ENCODE measurements around the gene SLC12A5.
"Not testable (repeated sequence)": the region's sequence is repeated elsewhere in the genome, so short reads cannot be mapped to it uniquely, and the experiment has no call there.

SLC12A5 gene

DNA sequence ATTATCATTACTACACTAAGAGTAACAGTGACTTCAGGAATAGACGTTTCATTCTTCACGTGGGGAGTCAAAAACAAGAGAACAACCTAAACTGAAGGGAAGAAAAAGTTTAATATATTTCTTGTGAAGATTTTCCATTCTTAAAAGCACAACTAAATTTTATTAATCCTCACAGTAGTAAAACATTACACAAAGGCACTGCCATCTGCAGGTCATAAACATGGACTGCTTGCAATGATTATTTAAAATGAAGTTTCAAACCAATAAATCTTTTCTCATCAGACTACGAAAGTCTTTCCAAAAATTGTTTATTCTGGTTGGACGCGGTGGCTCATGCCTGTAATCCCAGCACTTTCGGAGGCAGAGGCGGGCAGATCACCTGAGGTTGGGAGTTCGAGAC lies 58.1 kb downstream of the SLC12A5 start:
- no peak overlapping the region for H3K4me3 ChIP-seq (ENCODE audit: insufficient read depth, low read depth, low read length)
- no peaks in the 10 kb centered on the region for H3K36me3 ChIP-seq (ENCODE audit: control insufficient read depth, insufficient read depth, low read length)
- H3K27me3 ChIP-seq (ENCODE audit: control insufficient read depth, insufficient read depth, low read length, poor library complexity, severe bottlenecking), result no peaks in the 10 kb centered on the region
- WGBS, 2 experiments, result 92 to 94% methylated on average over 6 to 8 of the region's 8 CpGs
- H3K27ac ChIP-seq (ENCODE audit: insufficient read depth, low read depth, low read length, poor library complexity, severe bottlenecking), result no peak overlapping the region
- H3K4me1 ChIP-seq (ENCODE audit: control insufficient read depth, insufficient read depth, low read length), result peaks cover 11% of the 10 kb centered on the region
- H3K9me3 ChIP-seq (ENCODE audit: control insufficient read depth, low read length), result no peaks in the 10 kb centered on the region

DNA sequence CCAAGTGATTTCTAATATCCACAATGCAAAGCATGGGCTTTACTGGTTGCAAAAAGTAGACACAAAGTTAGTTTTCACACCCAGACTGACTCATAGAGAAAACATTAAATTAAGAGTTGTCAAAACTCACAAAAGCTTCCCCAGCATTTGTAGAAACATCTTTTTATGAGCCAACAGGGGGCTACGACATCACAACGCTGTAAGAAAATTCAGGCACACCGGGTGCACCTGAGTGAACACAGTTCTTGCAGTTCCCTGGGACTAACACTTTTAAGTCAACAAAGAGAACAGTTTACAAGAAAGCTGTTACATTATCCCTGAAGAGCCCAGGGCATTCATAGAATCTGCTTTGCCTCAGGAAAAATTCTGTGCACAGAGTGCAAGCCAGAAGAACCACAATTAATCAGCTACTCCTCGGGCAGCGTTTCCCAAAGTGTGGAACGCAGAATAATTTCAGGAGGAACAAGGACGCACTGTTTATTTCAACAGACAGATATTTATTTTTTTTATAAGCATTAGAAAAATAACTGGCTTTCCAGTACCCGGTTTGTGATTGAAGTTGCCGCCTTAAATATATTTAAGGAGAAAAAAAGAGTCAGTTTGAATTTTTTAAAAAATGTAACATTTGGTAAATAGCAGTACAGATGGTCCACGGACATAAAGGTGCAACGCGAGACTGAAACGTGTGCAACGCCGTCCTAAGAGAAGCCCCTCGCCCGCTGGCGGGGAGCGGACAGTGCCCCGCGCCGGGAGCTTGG lies 59.6 kb downstream of the SLC12A5 start:
- Histone ChIP-seq H3K27me3 (ENCODE audit: control insufficient read depth, insufficient read depth, low read length, poor library complexity, severe bottlenecking) (no peaks in the 10 kb centered on the region), H3K36me3 (ENCODE audit: control insufficient read depth, insufficient read depth, low read length) (no peaks in the 10 kb centered on the region), H3K4me3 (ENCODE audit: insufficient read depth, low read depth, low read length) (peak overlapping the region; percentile 99), H3K9me3 (ENCODE audit: control insufficient read depth, low read length) (no peaks in the 10 kb centered on the region), H3K27ac (ENCODE audit: insufficient read depth, low read depth, low read length, poor library complexity, severe bottlenecking) (no peak overlapping the region), H3K4me1 (ENCODE audit: control insufficient read depth, insufficient read depth, low read length) (peaks cover 11% of the 10 kb centered on the region)
- WGBS, 2 experiments, result 7% methylated on average over 20 to 22 of the region's 22 CpGs

DNA sequence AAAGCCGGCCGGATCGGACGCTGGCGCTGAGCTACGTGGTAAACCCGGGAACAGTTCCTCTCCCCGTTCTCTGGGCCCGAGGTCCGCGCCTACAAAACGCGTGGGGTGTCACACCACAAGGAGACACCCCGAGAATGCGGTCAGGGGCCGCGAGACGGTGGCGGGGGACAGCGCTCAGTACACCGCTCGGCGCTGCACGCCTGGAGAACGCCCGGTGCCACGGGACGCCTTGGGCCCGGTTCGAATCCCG lies 60.1 kb downstream of the SLC12A5 start:
- Histone ChIP-seq H3K4me3 (ENCODE audit: insufficient read depth, low read depth, low read length) (peak overlapping the region; percentile 99), H3K36me3 (ENCODE audit: control insufficient read depth, insufficient read depth, low read length) (no peaks in the 10 kb centered on the region), H3K4me1 (ENCODE audit: control insufficient read depth, insufficient read depth, low read length) (peaks cover 11% of the 10 kb centered on the region), H3K27me3 (ENCODE audit: control insufficient read depth, insufficient read depth, low read length, poor library complexity, severe bottlenecking) (no peaks in the 10 kb centered on the region), H3K9me3 (ENCODE audit: control insufficient read depth, low read length) (no peaks in the 10 kb centered on the region), H3K27ac (ENCODE audit: insufficient read depth, low read depth, low read length, poor library complexity, severe bottlenecking) (peak overlapping the region; percentile 98)
- WGBS, 2 experiments, result 0% methylated on average over 31 of the region's 31 CpGs

DNA sequence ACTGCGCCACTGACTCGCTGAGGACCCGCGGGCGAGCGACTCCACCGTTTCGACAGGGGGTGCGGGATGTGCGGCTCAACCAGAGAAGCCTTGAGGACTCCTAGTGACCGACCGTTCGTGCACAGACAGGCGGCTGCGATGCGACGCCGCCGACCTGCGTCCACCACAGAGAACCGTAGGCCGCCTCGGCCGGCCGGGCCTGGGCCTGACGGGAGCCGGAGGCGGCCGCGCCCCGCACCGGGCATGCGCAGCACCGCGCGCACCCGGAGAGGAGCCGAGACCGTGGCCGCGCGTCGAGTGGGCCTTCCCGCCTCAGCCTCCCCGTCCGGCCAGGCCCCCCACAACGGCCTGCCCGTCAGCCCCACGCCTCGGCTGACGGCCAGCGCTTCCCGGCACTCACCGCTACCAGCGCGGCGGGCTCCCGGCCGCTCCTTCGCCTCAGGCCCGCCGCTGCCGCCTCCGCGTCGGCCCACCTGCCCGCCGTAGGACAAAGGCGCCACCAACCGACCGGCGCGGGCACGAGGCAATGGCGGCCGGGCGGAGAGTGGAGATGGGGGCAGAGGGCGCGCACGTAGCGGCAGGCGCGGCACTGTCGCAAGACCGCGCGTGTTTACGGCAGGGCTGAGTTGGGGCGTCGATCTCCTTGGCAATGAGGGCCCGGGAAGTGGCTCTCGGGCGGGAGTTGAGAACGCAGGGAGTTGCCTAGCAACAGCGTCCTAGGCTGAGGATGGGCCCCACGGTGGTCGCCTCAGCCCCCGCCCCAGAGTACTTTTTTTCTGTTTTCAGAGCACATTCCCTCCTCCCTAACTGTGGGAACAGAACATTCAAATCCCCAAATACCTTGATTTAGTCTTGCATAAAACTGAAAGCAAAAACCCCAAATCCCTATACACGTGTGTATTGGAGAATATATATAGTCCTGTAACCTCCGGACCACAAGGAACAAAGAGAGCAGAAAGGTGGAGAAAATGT lies 60.7 kb downstream of the SLC12A5 start, which contains the start of gene NCOA5:
TSS of gene NCOA5 (minus strand) at position 546 of the 972 bp plus-strand sequence. CDS start 10,538 bp downstream, outside the sequence.
- Histone ChIP-seq H3K36me3 (ENCODE audit: control insufficient read depth, insufficient read depth, low read length) (no peaks in the 10 kb centered on the region), H3K27ac (ENCODE audit: insufficient read depth, low read depth, low read length, poor library complexity, severe bottlenecking) (peak within 1 kb of the TSS; percentile 98), H3K4me3 (ENCODE audit: insufficient read depth, low read depth, low read length) (peak within 1 kb of the TSS; percentile 99), H3K9me3 (ENCODE audit: control insufficient read depth, low read length) (no peaks in the 10 kb centered on the region), H3K27me3 (ENCODE audit: control insufficient read depth, insufficient read depth, low read length, poor library complexity, severe bottlenecking) (no peaks in the 10 kb centered on the region), H3K4me1 (ENCODE audit: control insufficient read depth, insufficient read depth, low read length) (peaks cover 11% of the 10 kb centered on the region)
- WGBS, 2 experiments, result 0 to 1% methylated on average over 98 to 99 of the region's 100 CpGs

DNA sequence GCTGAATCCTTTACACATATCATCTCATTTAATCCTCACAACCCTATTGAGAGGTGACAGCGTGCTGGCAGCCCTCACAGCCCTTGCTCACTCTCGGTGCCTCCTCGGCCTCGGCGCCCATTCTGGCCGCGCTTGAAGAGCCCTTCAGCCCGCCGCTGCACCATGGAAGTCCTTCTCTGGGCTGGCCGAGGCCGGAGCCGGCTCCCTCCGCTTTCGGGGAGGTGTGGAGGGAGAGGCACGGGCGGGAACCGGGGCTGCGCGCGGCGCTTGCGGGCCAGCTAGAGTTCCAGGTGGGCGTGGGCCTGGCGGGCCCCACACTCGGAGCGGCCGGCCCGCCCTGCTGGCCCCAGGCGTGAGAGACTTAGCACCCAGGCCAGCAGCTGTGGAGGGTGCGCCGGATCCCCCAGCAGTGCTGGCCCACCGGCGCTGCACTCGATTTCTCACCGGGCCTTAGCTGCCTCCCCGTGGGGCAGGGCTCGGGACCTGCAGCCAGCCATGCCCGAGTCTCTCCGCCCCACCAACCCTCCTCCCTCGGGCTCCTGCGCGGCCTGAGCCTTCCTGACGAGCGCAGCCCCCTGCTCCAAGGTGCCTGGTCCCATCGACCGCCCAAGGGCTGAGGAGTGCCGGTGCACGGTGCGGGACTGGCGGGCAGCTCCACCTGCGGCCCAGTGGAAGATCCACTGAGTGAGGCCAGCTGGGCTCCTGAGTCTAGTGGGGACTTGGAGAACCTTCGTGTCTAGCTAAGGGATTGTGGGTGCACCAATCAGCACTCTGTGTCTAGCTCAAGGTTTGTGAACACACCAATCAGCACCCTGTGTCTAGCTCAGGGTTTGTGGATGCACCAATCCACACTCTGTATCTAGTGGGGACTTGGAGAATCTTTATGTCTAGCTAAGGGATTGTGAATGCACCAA lies 62.9 kb downstream of the SLC12A5 start:
- H3K4me1 ChIP-seq (ENCODE audit: control insufficient read depth, insufficient read depth, low read length), result peaks cover 11% of the 10 kb centered on the region
- H3K36me3 ChIP-seq (ENCODE audit: control insufficient read depth, insufficient read depth, low read length); H3K27me3 ChIP-seq (ENCODE audit: control insufficient read depth, insufficient read depth, low read length, poor library complexity, severe bottlenecking); H3K27ac ChIP-seq (ENCODE audit: insufficient read depth, low read depth, low read length, poor library complexity, severe bottlenecking); H3K9me3 ChIP-seq (ENCODE audit: control insufficient read depth, low read length); H3K4me3 ChIP-seq (ENCODE audit: insufficient read depth, low read depth, low read length): not testable (repeated sequence)
- 95% methylated on average over 52 of the region's 52 CpGs for WGBS, 2 experiments

DNA sequence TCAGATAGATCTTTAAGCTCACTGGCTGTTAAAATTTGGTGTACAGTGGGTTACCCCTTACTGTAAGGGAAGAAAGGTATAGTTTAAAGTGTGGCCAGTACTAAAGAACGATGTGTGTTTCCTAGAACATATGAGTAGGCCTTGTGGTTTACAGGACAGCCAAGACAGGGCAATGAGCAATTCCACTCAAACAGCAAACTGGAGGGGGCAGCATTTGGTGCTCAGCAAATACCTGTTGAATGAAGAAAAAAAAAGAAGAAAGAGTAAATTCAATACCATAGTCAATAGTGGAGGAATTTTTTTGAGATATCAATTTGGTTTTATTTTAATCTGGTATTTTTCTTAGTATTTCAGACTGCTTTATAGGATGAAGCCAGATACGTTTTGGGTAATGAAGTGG lies 64.5 kb downstream of the SLC12A5 start:
- Histone ChIP-seq H3K9me3 (ENCODE audit: control insufficient read depth, low read length) (no peaks in the 10 kb centered on the region), H3K4me3 (ENCODE audit: insufficient read depth, low read depth, low read length) (no peak overlapping the region), H3K27ac (ENCODE audit: insufficient read depth, low read depth, low read length, poor library complexity, severe bottlenecking) (no peak overlapping the region), H3K4me1 (ENCODE audit: control insufficient read depth, insufficient read depth, low read length) (peaks cover 6% of the 10 kb centered on the region), H3K27me3 (ENCODE audit: control insufficient read depth, insufficient read depth, low read length, poor library complexity, severe bottlenecking) (no peaks in the 10 kb centered on the region), H3K36me3 (ENCODE audit: control insufficient read depth, insufficient read depth, low read length) (no peaks in the 10 kb centered on the region)
- 91 to 93% methylated on average over 2 of the region's 2 CpGs for WGBS, 2 experiments

DNA sequence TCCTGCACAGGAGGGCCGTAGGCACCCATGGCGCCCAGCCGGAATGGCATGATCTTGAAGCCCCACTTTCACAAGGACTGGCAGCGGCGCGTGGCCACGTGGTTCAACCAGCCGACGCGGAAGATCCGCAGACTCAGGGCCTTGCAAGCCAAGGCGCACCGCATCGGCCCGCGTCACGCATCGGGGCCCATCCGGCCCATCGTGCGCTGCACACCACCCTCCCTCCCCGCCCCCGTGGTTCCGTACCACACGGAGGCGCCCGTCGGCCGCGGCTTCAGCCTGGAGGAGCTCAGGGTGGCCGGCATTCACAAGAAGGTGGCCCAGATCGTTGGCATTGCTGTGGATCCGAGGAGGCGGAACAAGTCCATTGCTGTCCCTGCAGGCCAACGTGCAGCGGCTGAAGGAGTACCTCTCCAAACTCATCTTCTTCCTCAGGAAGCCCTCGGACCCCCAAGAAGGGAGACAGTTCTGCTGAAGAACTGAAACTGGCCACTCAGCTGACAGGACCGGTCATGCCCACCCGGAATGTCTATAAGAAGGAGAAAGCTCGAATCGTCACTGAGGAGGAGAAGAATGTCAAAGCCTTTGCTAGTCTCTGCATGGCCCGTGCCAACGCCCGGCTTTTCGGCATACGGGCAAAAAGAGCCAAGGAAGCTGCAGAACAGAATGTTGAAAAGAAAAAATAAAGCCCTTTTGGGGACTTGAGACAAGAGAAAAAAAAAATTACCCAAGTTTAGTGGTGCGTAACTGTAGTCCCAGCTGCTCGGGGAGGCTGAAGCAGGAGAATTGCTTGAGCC lies 70.7 kb downstream of the SLC12A5 start:
- Histone ChIP-seq H3K27ac (ENCODE audit: insufficient read depth, low read depth, low read length, poor library complexity, severe bottlenecking) (no peak overlapping the region), H3K9me3 (ENCODE audit: control insufficient read depth, low read length) (no peaks in the 10 kb centered on the region), H3K4me3 (ENCODE audit: insufficient read depth, low read depth, low read length) (no peak overlapping the region), H3K4me1 (ENCODE audit: control insufficient read depth, insufficient read depth, low read length) (no peaks in the 10 kb centered on the region), H3K36me3 (ENCODE audit: control insufficient read depth, insufficient read depth, low read length) (no peaks in the 10 kb centered on the region), H3K27me3 (ENCODE audit: control insufficient read depth, insufficient read depth, low read length, poor library complexity, severe bottlenecking) (peaks cover 9% of the 10 kb centered on the region)
- WGBS, 2 experiments, result 77 to 79% methylated on average over 48 of the region's 48 CpGs

DNA sequence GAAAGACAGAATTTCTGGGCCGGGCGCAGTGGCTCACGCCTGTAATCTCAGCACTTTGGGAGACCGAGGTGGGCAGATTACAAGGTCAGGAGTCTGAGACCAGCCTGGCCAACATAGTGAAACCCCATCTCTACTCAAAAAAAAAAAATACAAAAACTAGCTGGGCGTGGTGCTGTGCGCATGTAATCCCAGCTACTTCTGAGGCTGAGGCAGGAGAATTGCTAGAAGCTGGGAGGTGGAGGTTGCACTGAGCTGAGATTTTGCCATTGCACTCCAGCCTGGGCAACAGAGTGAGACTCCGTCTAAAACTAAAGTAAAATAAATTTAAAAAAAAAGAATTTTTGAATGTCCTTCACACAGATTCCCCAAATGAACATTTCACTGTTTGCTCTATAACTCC lies 71.4 kb downstream of the SLC12A5 start:
- not testable (repeated sequence) for H3K27me3 ChIP-seq (ENCODE audit: control insufficient read depth, insufficient read depth, low read length, poor library complexity, severe bottlenecking); H3K4me3 ChIP-seq (ENCODE audit: insufficient read depth, low read depth, low read length); H3K4me1 ChIP-seq (ENCODE audit: control insufficient read depth, insufficient read depth, low read length); H3K27ac ChIP-seq (ENCODE audit: insufficient read depth, low read depth, low read length, poor library complexity, severe bottlenecking); H3K36me3 ChIP-seq (ENCODE audit: control insufficient read depth, insufficient read depth, low read length); H3K9me3 ChIP-seq (ENCODE audit: control insufficient read depth, low read length)
- WGBS, 2 experiments, result 91 to 92% methylated on average over 7 of the region's 7 CpGs

DNA sequence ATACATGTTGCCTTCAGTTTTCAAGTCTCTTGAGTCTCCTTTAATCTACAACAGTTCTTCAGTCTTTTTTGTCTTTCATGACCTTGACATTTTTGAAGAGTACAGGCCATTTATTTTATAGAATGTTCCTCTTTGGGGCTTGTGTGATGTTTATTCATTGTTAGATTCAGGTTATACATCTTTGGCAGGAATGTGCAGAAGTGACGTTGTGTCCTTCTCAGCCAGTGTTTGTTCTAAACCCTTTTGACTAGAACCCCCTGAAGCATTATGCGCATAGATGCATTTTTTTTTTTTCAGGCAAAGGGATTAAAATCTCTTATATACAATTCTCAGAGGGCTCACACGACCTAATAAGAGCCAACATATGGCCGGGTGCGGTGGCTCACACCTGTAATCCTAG lies 72.0 kb downstream of the SLC12A5 start:
- H3K27ac ChIP-seq (ENCODE audit: insufficient read depth, low read depth, low read length, poor library complexity, severe bottlenecking), result no peak overlapping the region
- 81 to 85% methylated on average over 5 of the region's 5 CpGs for WGBS, 2 experiments
- H3K4me1 ChIP-seq (ENCODE audit: control insufficient read depth, insufficient read depth, low read length), result no peaks in the 10 kb centered on the region
- H3K9me3 ChIP-seq (ENCODE audit: control insufficient read depth, low read length), result no peaks in the 10 kb centered on the region
- peaks cover 9% of the 10 kb centered on the region for H3K27me3 ChIP-seq (ENCODE audit: control insufficient read depth, insufficient read depth, low read length, poor library complexity, severe bottlenecking)
- no peaks in the 10 kb centered on the region for H3K36me3 ChIP-seq (ENCODE audit: control insufficient read depth, insufficient read depth, low read length)
- H3K4me3 ChIP-seq (ENCODE audit: insufficient read depth, low read depth, low read length), result no peak overlapping the region

Data from ectodermal cell (in vitro differentiated cells).